ENCODE data around the gene GRIA4.

Gene GRIA4

GRCh38 chr11:105577641-105578040, 32.2 kb upstream of the GRIA4 start:
- no peaks in the 10 kb centered on the region for H3K27me3 ChIP-seq (ENCODE audit: control insufficient read depth, low read length)
- no peaks in the 10 kb centered on the region for H4K20me1 ChIP-seq (ENCODE audit: control insufficient read depth, insufficient read depth, low read depth, low read length)
- H3K4me3 ChIP-seq (ENCODE audit: low read length) = no peak overlapping the region
- TF ChIP-seq CTCF (IDR thresholded peaks at IDR 0.05; ENCODE audit: low read depth, low read length, poor library complexity, severe bottlenecking) (no peak), EZH2phosphoT487 (IDR thresholded peaks at IDR 0.05; ENCODE audit: borderline replicate concordance, low read length) (no peak)
- no peaks in the 10 kb centered on the region for H3K4me1 ChIP-seq (ENCODE audit: control insufficient read depth, low read length)
- no peaks in the 10 kb centered on the region for H3K36me3 ChIP-seq (ENCODE audit: control insufficient read depth, low read length)
- H3K79me2 ChIP-seq (ENCODE audit: control insufficient read depth, low read length) = no peaks in the 10 kb centered on the region
- H3K9me2 ChIP-seq (replicated peaks; ENCODE audit: control insufficient read depth, low read length) = no peaks in the 10 kb centered on the region
- no peak overlapping the region for H3K27ac ChIP-seq (ENCODE audit: low read depth, low read length)
- H3K9me3 ChIP-seq (ENCODE audit: control insufficient read depth, insufficient read depth, low read length) = no peaks in the 10 kb centered on the region
- no peak overlapping the region for H3K4me2 ChIP-seq (ENCODE audit: low read length)
- H3F3A ChIP-seq (ENCODE audit: control insufficient read depth, insufficient read depth) = no peaks in the 10 kb centered on the region

- Histone ChIP-seq H3K79me2 (ENCODE audit: control insufficient read depth, low read length) (no peaks in the 10 kb centered on the region), H3K27ac (ENCODE audit: low read depth, low read length) (no peak overlapping the region), H4K20me1 (ENCODE audit: control insufficient read depth, insufficient read depth, low read depth, low read length) (no peaks in the 10 kb centered on the region), H3K4me1 (ENCODE audit: control insufficient read depth, low read length) (no peaks in the 10 kb centered on the region), H3K4me2 (ENCODE audit: low read length) (no peak overlapping the region), H3K9me3 (ENCODE audit: control insufficient read depth, insufficient read depth, low read length) (no peaks in the 10 kb centered on the region), H3K27me3 (ENCODE audit: control insufficient read depth, low read length) (no peaks in the 10 kb centered on the region), H3K9me2 (replicated peaks; ENCODE audit: control insufficient read depth, low read length) (no peaks in the 10 kb centered on the region), H3K4me3 (ENCODE audit: low read length) (no peak overlapping the region), H3K36me3 (ENCODE audit: control insufficient read depth, low read length) (no peaks in the 10 kb centered on the region), H3F3A (ENCODE audit: control insufficient read depth, insufficient read depth) (no peaks in the 10 kb centered on the region)
- TF ChIP-seq EZH2phosphoT487 (IDR thresholded peaks at IDR 0.05; ENCODE audit: borderline replicate concordance, low read length) (no peak), CTCF (IDR thresholded peaks at IDR 0.05; ENCODE audit: low read depth, low read length, poor library complexity, severe bottlenecking) (no peak)
Observed at GRCh38 chr11:105579111-105579510, 30.8 kb upstream of the GRIA4 start.

GRCh38 chr11:105582497-105582896, 27.4 kb upstream of the GRIA4 start:
- no peaks in the 10 kb centered on the region for H3K27me3 ChIP-seq (ENCODE audit: control insufficient read depth, low read length)
- no peaks in the 10 kb centered on the region for H3K36me3 ChIP-seq (ENCODE audit: control insufficient read depth, low read length)
- no peaks in the 10 kb centered on the region for H3K9me3 ChIP-seq (ENCODE audit: control insufficient read depth, insufficient read depth, low read length)
- H3K4me2 ChIP-seq (ENCODE audit: low read length) = no peak overlapping the region
- H3K9me2 ChIP-seq (replicated peaks; ENCODE audit: control insufficient read depth, low read length) = no peaks in the 10 kb centered on the region
- H3K4me3 ChIP-seq (ENCODE audit: low read length) = no peak overlapping the region
- H3K4me1 ChIP-seq (ENCODE audit: control insufficient read depth, low read length) = no peaks in the 10 kb centered on the region
- H3K79me2 ChIP-seq (ENCODE audit: control insufficient read depth, low read length) = no peaks in the 10 kb centered on the region
- no peak overlapping the region for H3K27ac ChIP-seq (ENCODE audit: low read depth, low read length)
- H4K20me1 ChIP-seq (ENCODE audit: control insufficient read depth, insufficient read depth, low read depth, low read length) = no peaks in the 10 kb centered on the region
- TF ChIP-seq CTCF (IDR thresholded peaks at IDR 0.05; ENCODE audit: low read depth, low read length, poor library complexity, severe bottlenecking) (no peak), EZH2phosphoT487 (IDR thresholded peaks at IDR 0.05; ENCODE audit: borderline replicate concordance, low read length) (no peak)
- no peaks in the 10 kb centered on the region for H3F3A ChIP-seq (ENCODE audit: control insufficient read depth, insufficient read depth)

- Histone ChIP-seq H3K36me3 (ENCODE audit: control insufficient read depth, low read length) (no peaks in the 10 kb centered on the region), H3K27me3 (ENCODE audit: control insufficient read depth, low read length) (no peaks in the 10 kb centered on the region), H3K4me3 (ENCODE audit: low read length) (no peak overlapping the region), H3K27ac (ENCODE audit: low read depth, low read length) (no peak overlapping the region), H3K79me2 (ENCODE audit: control insufficient read depth, low read length) (no peaks in the 10 kb centered on the region), H3K9me2 (replicated peaks; ENCODE audit: control insufficient read depth, low read length) (no peaks in the 10 kb centered on the region), H3K4me1 (ENCODE audit: control insufficient read depth, low read length) (no peaks in the 10 kb centered on the region), H3K4me2 (ENCODE audit: low read length) (no peak overlapping the region), H4K20me1 (ENCODE audit: control insufficient read depth, insufficient read depth, low read depth, low read length) (no peaks in the 10 kb centered on the region), H3F3A (ENCODE audit: control insufficient read depth, insufficient read depth) (no peaks in the 10 kb centered on the region), H3K9me3 (ENCODE audit: control insufficient read depth, insufficient read depth, low read length) (no peaks in the 10 kb centered on the region)
- no peak for TF ChIP-seq CTCF (IDR thresholded peaks at IDR 0.05; ENCODE audit: low read depth, low read length, poor library complexity, severe bottlenecking)
- no peak for TF ChIP-seq EZH2phosphoT487 (IDR thresholded peaks at IDR 0.05; ENCODE audit: borderline replicate concordance, low read length)
Observed at GRCh38 chr11:105588001-105588400, 21.9 kb upstream of the GRIA4 start.
